Hepatocyte (in vitro differentiated cells): ENCODE data around the gene DEDD. TPM values are rescaled to one million over a fixed set of nuclear protein-coding genes. Genes with fewer than 3 reads are reported as not detected.

Source experiments
- DNase-seq: peaks from one replicate; pipeline ENCODE4 v3.0.0-alpha.2; 2016; ENCODE audit warnings: low spot score
- H2AFZ ChIP-seq: fragments of 200-600 bp; sonication (generic); 2 replicates; pipeline ENCODE4 v1.6.0; 2016; ENCODE audit warnings: antibody characterized with exemption, mild to moderate bottlenecking
- H3K27ac ChIP-seq: fragments of 200-600 bp; sonication (generic); 2 replicates; pipeline ENCODE4 v1.5.1; 2016; ENCODE audit warnings: mild to moderate bottlenecking
- H3K27me3 ChIP-seq: fragments of 200-600 bp; sonication (generic); 2 replicates; pipeline ENCODE4 v1.6.1; 2016
- H3K36me3 ChIP-seq: fragments of 200-600 bp; sonication (generic); replicated peaks from 2 replicates; pipeline ENCODE4 v1.5.1; 2016; ENCODE audit warnings: low read depth; ENCODE audit not compliant: insufficient read depth
- H3K4me1 ChIP-seq: fragments of 200-600 bp; sonication (generic); 2 replicates; pipeline ENCODE4 v1.5.1; 2016; ENCODE audit warnings: mild to moderate bottlenecking, moderate library complexity; ENCODE audit not compliant: insufficient read depth
- H3K4me2 ChIP-seq: fragments of 200-600 bp; sonication (generic); 2 replicates; pipeline ENCODE4 v1.6.0; 2016
- H3K4me3 ChIP-seq: fragments of 200-600 bp; sonication (generic); 2 replicates; pipeline ENCODE4 v1.5.1; 2016; ENCODE audit warnings: mild to moderate bottlenecking
- H3K79me2 ChIP-seq: fragments of 200-600 bp; sonication (generic); 2 replicates; pipeline ENCODE4 v1.6.0; 2017; ENCODE audit warnings: mild to moderate bottlenecking
- H3K9me2 ChIP-seq: fragments of 200-600 bp; sonication (generic); replicated peaks from 2 replicates; pipeline ENCODE4 v1.6.0; 2017; ENCODE audit warnings: mild to moderate bottlenecking; ENCODE audit not compliant: insufficient read depth
- H3K9me3 ChIP-seq: fragments of 200-600 bp; sonication (generic); 2 replicates; pipeline ENCODE4 v1.5.1; 2016; ENCODE audit warnings: low read depth, mild to moderate bottlenecking
- H4K20me1 ChIP-seq: fragments of 200-600 bp; sonication (generic); 2 replicates; pipeline ENCODE4 v1.6.0; 2016; ENCODE audit warnings: mild to moderate bottlenecking; ENCODE audit not compliant: insufficient read depth, poor library complexity, severe bottlenecking
- EZH2 ChIP-seq: fragments of 200-600 bp; sonication (generic); IDR thresholded peaks from 2 replicates; pipeline ENCODE4 v1.6.1; 2016; ENCODE audit warnings: antibody characterized with exemption, mild to moderate bottlenecking, borderline replicate concordance
- EZH2phosphoT487 ChIP-seq: fragments of 200-600 bp; sonication (generic); IDR thresholded peaks from one replicate; pipeline ENCODE4 v1.6.1; 2018; ENCODE audit warnings: antibody characterized with exemption, mild to moderate bottlenecking, low read depth, moderate library complexity; ENCODE audit not compliant: unreplicated experiment, severe bottlenecking
- WGBS: methylation state at CpG from one replicate; pipeline ENCODE4 v1.1.6; 2016; ENCODE audit warnings: low lambda C conversion rate; ENCODE audit errors: missing lambda C conversion rate; 5-methylcytosine and 5-hydroxymethylcytosine counted together
- polyA plus RNA-seq: library from polyadenylated mRNA; unstranded; fragments of >200 nt; fragmentation: Nextera tagmentation; extraction: Ambion mirVana; gene quantifications from 2 replicates; pipeline ENCODE4 v1.2.1, GENCODE V29; 2016
- total RNA-seq: library from RNA; depleted of rRNA; stranded (reverse); fragments of >200 nt; gene quantifications from 2 replicates; pipeline ENCODE4 v1.2.3, GENCODE V29; 2014
- TF ChIP-seq, protein P1 (sequence below): fragments of 200-600 bp; sonication (generic); IDR thresholded peaks from 2 replicates; pipeline ENCODE4 v1.5.1; 2016; ENCODE audit warnings: antibody characterized with exemption, mild to moderate bottlenecking; ENCODE audit not compliant: poor library complexity

Gene DEDD
- total and polyA plus RNA-seq, 2 experiments from 2014 or later = 21.8 to 27.1 TPM

DNA sequence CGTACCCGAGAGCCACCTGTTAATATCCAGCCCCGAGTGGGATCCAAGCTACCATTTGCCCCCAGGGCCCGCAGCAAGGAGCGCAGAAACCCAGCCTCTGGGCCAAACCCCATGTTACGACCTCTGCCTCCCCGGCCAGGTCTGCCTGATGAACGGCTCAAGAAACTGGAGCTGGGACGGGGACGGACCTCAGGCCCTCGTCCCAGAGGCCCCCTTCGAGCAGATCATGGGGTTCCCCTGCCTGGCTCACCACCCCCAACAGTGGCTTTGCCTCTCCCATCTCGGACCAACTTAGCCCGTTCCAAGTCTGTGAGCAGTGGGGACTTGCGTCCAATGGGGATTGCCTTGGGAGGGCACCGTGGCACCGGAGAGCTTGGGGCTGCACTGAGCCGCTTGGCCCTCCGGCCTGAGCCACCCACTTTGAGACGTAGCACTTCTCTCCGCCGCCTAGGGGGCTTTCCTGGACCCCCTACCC is 28.2 kb upstream of the DEDD start:
- 98% methylated on average over 22 of the region's 22 CpGs for WGBS
- Histone ChIP-seq H2AFZ (no peak overlapping the region), H3K9me3 (no peaks in the 10 kb centered on the region), H3K36me3 (no peaks in the 10 kb centered on the region), H3K4me3 (no peak overlapping the region), H3K4me1 (peaks cover 4% of the 10 kb centered on the region), H3K79me2 (peaks cover 21% of the 10 kb centered on the region), H4K20me1 (no peaks in the 10 kb centered on the region), H3K9me2 (no peaks in the 10 kb centered on the region), H3K27ac (no peak overlapping the region), H3K4me2 (peak overlapping the region; percentile 94), H3K27me3 (no peaks in the 10 kb centered on the region)
- no peak for DNase-seq
- TF ChIP-seq, protein P1, sequence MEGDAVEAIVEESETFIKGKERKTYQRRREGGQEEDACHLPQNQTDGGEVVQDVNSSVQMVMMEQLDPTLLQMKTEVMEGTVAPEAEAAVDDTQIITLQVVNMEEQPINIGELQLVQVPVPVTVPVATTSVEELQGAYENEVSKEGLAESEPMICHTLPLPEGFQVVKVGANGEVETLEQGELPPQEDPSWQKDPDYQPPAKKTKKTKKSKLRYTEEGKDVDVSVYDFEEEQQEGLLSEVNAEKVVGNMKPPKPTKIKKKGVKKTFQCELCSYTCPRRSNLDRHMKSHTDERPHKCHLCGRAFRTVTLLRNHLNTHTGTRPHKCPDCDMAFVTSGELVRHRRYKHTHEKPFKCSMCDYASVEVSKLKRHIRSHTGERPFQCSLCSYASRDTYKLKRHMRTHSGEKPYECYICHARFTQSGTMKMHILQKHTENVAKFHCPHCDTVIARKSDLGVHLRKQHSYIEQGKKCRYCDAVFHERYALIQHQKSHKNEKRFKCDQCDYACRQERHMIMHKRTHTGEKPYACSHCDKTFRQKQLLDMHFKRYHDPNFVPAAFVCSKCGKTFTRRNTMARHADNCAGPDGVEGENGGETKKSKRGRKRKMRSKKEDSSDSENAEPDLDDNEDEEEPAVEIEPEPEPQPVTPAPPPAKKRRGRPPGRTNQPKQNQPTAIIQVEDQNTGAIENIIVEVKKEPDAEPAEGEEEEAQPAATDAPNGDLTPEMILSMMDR = no peak
- TF ChIP-seq EZH2phosphoT487 (no peak), EZH2 (no peak)

DNA sequence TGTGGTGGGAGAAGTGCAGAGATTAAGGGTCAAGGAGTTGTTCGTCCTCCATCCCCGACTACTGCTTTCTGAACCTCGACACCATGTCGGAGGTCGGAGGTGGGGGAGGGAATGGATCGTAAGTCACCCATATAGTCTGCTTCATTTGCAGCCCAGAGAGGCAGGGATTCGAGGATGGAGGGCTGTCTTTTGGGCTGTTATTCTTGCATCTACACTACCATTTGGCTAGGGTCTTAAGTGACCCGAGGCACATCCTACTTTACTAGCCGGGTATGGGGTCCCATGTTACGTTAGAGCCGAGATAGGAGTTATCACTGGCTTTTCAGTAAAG is 27.4 kb upstream of the DEDD start:
- Histone ChIP-seq H3K79me2 (peaks cover 28% of the 10 kb centered on the region), H4K20me1 (no peaks in the 10 kb centered on the region), H3K27me3 (no peaks in the 10 kb centered on the region), H3K9me3 (no peaks in the 10 kb centered on the region), H3K4me2 (peak overlapping the region; percentile 94), H3K27ac (peak overlapping the region; percentile 62), H3K4me1 (peaks cover 2% of the 10 kb centered on the region), H3K36me3 (no peaks in the 10 kb centered on the region), H3K9me2 (no peaks in the 10 kb centered on the region), H2AFZ (peak overlapping the region; percentile 86), H3K4me3 (peak overlapping the region; percentile 86)
- DNase-seq = no peak
- TF ChIP-seq, protein P1 = no peak
- TF ChIP-seq EZH2phosphoT487 (no peak), EZH2 (no peak)
- WGBS = 8% methylated on average over 11 of the region's 11 CpGs

DNA sequence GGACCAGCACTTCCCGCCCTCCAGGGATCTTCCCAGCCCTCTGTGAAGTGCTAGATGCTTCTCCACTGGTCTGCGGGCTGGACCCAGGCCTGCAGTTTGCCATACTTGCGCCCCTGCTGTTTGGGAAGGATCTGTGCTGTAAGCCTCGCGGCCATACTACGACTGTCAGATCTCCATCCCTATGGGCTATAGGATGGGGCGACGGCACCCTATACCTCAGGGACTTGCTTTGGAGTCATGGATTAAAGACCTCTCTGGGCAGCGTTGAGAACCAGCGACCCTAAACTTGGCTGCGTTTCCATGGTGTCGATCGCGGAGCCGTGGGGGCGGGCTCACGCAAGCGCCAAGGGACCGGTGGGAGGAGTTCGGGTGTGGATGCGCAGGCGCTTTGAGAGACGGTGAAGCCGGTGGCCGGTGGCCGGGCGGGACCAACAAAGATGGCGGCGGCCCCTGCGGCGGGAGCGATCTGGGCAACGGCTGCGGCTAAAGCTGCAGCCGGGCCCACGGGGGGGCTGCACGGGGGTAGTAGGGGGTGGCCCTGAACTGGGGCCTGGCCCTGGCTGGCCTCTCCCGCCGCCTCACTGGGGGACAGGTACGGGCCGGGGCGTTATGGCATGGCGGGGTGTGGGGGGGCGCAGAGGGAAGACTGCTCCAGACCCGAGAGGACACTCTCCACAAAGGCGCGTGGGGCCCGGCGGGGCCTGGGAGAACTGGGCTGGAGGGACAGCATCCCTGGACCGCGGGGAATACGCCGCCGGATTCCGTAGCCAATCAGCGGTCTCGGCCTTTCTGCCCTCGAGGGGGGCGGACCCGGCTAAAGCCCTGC is 26.8 kb upstream of the DEDD start, which contains the start of gene USP21:
Gene USP21 (plus strand): TSS at position 414 of the 826 bp plus-strand sequence. CDS start 1,141 bp downstream, outside the sequence.
- TF ChIP-seq EZH2 (no peak), EZH2phosphoT487 (no peak)
- TF ChIP-seq, protein P1 = peak; percentile 25

More for the DNA sequence above, 26.8 kb upstream of the DEDD start, which contains the start of gene USP21:
- Histone ChIP-seq H3K9me2 (no peaks in the 10 kb centered on the region), H3K27ac (peak within 1 kb of the TSS; percentile 69), H3K4me2 (peak within 1 kb of the TSS; percentile 94), H3K36me3 (no peaks in the 10 kb centered on the region), H2AFZ (peak within 1 kb of the TSS; percentile 86), H3K9me3 (no peaks in the 10 kb centered on the region), H4K20me1 (no peaks in the 10 kb centered on the region), H3K4me3 (peak within 1 kb of the TSS; percentile 86), H3K27me3 (no peaks in the 10 kb centered on the region), H3K79me2 (peaks cover 34% of the 10 kb centered on the region), H3K4me1 (peaks cover 8% of the 10 kb centered on the region)
- WGBS = 2% methylated on average over 56 of the region's 60 CpGs
- peak; percentile 96 for DNase-seq
